ENCODE data around the gene DOCK1.
A peak's percentile ranks its signal among the peaks of the same experiment; 100 is the strongest.

Gene DOCK1

GRCh38 chr10:127331696-127332095 is 426.5 kb downstream of the DOCK1 start:
- no peak for DNase-seq

GRCh38 chr10:127332631-127333030 is 427.4 kb downstream of the DOCK1 start:
- DNase-seq = no peak

GRCh38 chr10:127337801-127338200 is 432.6 kb downstream of the DOCK1 start:
- no peak for DNase-seq

- DNase-seq = no peak
Observed at GRCh38 chr10:127338399-127339110, 433.3 kb downstream of the DOCK1 start.

- no peak for DNase-seq
Observed at GRCh38 chr10:127343821-127344220, 438.6 kb downstream of the DOCK1 start.

- DNase-seq = no peak
Observed at GRCh38 chr10:127344346-127344745, 439.1 kb downstream of the DOCK1 start.

- no peak for DNase-seq
Observed at GRCh38 chr10:127345231-127345965, 440.2 kb downstream of the DOCK1 start.

GRCh38 chr10:127346604-127347003 is 441.4 kb downstream of the DOCK1 start:
- DNase-seq = peak; percentile 36

- DNase-seq = no peak
Observed at GRCh38 chr10:127347202-127347959, 442.2 kb downstream of the DOCK1 start.

GRCh38 chr10:127349737-127350136 is 444.5 kb downstream of the DOCK1 start:
- no peak for DNase-seq

- no peak for DNase-seq
Observed at GRCh38 chr10:127351542-127351941, 446.3 kb downstream of the DOCK1 start.

- DNase-seq = no peak
Observed at GRCh38 chr10:127353544-127353943, 448.3 kb downstream of the DOCK1 start.

- DNase-seq = no peak
Observed at GRCh38 chr10:127354255-127354654, 449.0 kb downstream of the DOCK1 start.

- DNase-seq = no peak
Observed at GRCh38 chr10:127354992-127355391, 449.8 kb downstream of the DOCK1 start.

GRCh38 chr10:127356360-127356759 is 451.1 kb downstream of the DOCK1 start:
- no peak for DNase-seq

- no peak for DNase-seq
Observed at GRCh38 chr10:127357265-127357664, 452.0 kb downstream of the DOCK1 start.

GRCh38 chr10:127358337-127358736 is 453.1 kb downstream of the DOCK1 start:
- DNase-seq = no peak

GRCh38 chr10:127364034-127364433 is 458.8 kb downstream of the DOCK1 start:
- no peak for DNase-seq

- no peak for DNase-seq
Observed at GRCh38 chr10:127368101-127368500, 462.9 kb downstream of the DOCK1 start.

- no peak for DNase-seq
Observed at GRCh38 chr10:127368929-127369328, 463.7 kb downstream of the DOCK1 start.

GRCh38 chr10:127370601-127371000 is 465.4 kb downstream of the DOCK1 start:
- DNase-seq = no peak

GRCh38 chr10:127372361-127372760 is 467.1 kb downstream of the DOCK1 start:
- no peak for DNase-seq

- DNase-seq = no peak
Observed at GRCh38 chr10:127374074-127374680, 468.9 kb downstream of the DOCK1 start.

Data from stimulated activated CD4-positive, alpha-beta T cell treated with anti-CD3 and anti-CD28 coated beads, Interleukin-15, amount 100 ng/mL, for 24 hours (primary cell).